Stimulated activated naive CD4-positive, alpha-beta T cell (primary cell): Measurements from ENCODE around the gene CENPP.

Source experiments
- DNase-seq, 6 experiments: peaks; one replicate each; lab custom pipeline; 2025; lab: John Stamatoyannopoulos, UW

The CENPP gene

DNA sequence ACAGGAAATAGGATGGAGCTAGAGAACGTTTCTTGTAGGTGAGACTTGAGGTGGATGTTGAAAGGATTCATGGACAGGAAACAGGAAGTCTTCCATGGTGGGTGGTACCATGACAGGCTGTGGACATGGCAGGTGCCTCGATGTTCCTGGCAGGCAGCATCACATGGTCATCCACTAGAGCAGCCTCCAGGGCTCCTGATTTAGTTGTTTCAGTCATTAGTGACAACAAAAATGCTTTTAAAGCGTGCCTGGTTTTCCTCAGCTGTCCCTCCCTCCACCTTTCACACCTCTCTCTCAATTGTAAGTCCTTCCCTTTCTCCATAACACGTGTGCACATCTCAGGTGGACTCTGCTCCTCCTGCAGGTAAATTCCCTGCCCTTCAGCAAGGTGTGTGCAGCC, 181.7 kb downstream of the CENPP start:
- no peak for DNase-seq

DNA sequence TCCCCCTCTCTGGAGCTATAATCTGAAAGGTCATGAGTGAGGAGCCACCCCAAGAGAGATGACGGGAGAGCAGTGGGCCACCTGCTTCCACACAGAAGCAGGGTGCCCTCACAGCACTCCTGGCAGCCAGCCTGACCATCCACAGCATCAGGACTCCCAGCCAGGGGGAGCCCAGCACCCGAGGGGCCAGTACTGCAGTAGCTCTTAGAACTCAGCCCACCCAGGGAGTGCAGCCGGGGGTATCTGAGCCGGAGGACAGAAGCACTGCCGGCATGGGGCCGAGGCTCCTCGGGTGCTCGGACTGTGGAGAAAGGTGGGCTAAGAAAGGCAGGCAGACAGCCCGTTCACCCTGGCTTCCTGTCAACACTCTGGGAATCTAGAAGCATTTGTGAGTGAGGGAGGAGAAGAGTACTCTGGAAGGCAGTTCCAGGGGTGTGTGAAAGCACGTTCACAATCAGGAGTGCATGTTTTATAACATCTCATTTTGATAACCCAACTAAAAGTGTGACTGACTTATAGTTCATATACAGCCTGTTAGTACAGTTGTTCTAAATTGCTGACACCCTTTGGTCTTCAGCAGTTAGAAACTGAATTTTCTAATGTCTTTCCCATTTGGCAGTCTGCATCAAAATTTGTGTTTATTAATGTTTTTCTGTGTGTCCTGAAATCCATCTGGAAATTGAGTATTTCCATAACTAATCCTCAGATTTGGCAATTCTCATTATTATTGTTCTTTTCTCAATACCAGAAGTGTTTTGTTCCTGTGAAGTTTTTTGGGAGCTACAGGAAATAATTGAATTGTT, 182.5 kb downstream of the CENPP start:
- DNase-seq: no peak

DNA sequence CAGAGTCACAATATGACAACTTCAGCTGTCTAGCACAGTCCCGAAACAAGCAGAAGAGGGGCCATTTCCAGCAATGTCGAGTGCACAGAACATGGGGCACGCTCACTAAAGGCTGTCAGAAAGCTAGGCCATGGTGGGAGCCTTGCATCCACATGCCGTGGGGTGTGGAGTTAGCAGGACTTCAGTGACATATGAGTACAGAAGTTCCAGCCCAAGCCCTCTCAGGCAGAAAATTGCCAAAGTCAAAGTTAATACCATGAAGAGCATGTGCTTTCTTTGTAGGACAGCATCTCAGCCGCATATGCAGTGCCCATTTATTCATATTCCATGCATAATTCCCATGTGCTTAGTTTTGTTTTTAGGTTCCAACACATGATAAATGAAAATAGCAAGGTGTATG, 183.3 kb downstream of the CENPP start:
- DNase-seq: no peak

DNA sequence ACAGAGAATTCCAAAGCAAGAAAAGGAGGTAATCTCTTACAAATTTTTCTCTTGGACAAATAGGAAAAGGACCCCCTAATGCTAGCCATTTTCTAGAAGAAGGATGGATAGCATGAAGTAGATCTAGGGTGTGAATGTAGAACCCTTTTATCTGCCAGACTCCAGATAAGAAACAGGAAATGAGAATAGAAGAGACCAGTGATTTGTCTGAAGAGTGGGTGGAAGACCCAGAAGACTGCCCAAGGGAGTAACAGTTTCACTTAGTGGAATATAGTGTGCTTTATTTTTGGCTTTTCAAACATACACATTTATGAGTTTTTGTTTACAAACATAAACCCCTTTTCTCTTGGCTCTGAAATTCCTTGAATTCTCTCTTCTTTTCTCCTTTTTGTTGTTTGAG, 185.0 kb downstream of the CENPP start:
- no peak for DNase-seq

DNA sequence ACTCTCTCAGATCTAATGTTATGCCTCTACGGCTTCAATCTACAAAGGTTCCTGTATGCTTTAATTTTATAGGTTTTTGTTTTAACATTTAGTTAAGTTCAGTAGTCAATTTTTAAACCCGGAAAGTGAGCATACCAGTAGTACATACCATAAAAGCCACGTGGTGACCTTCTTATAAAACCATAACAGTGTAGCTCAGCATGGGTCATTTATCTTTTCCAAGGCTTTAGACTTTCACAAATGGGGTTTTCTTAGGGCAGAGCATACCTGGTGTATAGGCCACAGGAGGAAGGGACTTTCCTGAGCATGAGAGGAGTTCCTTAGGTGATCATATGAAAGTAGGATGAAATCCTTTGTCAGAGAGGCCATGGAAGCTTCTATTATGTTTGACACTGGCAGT, 186.9 kb downstream of the CENPP start:
- no peak for DNase-seq

DNA sequence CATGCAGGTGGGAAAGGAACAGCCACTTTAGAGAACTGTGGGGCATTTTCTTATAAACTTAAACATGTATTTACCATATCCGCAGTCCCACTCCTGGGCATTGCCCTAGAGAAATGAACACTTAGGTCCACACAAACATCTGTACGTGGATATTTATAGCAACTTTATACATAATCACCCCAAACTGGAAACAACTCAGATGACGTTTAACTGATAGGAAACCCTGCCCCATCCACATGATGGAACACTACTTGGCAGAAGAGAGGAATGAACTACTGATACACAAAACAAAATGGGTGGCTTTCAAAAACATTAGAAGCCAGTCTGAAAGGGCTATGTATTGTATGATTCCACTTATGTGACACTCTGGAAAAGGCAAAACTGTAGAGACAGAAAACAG, 187.6 kb downstream of the CENPP start:
- DNase-seq: no peak

DNA sequence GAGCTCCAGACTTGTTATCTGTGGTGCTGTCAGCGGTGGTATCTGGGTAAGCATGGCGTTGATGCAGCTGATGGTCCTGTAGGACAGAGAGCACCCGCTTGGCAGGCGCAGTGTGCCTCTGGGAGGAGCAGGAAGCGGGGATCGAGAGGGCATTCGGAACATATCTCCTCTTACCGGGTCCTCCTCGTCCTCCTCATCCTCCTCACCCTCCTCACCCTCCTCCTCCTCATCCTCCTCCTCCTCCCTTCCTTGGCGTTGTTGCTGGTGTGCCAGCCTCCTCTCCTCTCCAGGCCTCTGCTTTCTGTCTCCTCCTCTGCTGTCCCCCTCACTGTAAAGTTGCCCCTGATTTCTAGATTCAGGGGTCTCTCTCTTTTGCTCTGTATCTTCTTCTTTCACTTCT, 188.9 kb downstream of the CENPP start:
- no peak for DNase-seq

DNA sequence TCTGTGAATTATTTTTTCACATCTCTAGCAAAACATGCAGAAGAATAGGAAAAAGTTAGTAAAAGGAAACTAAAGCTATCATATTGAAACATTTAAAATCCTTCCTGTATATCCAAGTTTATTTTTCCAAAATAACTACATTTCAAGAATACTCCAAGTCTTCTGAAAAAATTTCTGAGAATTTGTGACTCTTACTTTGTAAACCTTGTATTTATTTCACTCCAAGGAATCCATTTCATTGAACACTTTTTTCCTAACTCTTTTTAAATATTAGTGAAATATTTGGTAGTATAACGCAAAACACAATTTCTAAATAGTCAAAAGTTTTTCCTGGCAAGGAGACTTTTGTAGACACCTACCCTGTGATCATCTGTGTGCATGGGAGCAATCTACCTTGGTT, 190.8 kb downstream of the CENPP start:
- DNase-seq: no peak

DNA sequence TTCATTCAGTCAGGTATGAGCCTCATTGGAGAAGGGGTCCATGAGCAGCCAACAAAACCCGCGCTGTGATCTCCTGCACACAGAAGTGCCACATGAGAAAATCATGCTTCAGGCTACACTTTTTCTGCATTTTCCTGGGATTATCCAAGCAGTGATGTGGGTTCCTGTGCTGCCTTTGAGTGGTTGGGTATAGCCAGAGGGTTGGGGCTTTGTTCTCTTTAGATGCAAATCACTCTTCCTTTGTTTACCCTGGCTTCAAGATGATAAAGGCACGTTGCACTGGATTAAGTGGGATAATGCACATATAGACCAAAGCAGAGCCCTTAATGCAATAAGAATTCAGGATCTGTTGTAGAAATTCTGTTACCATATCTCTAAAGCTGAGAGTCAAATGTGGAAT, 191.3 kb downstream of the CENPP start:
- no peak for DNase-seq

DNA sequence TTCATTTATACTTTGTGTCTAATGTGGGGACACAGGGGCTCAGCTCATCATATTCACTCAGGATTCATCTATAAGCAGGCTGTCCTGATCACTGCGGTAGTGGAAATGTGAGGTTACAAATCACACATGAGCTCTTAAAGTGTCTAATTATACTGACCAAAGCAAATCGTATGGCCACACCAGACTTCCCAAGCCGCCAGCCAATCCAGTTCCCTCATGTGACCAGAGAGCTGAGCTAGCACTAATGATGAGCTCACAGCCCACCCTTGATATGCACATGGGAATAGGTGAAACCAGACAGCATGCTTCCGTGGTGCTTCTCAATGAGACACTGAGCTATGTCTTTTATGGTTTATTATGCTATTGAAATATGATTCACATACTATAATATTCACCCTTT, 192.4 kb downstream of the CENPP start:
- no peak for DNase-seq

DNA sequence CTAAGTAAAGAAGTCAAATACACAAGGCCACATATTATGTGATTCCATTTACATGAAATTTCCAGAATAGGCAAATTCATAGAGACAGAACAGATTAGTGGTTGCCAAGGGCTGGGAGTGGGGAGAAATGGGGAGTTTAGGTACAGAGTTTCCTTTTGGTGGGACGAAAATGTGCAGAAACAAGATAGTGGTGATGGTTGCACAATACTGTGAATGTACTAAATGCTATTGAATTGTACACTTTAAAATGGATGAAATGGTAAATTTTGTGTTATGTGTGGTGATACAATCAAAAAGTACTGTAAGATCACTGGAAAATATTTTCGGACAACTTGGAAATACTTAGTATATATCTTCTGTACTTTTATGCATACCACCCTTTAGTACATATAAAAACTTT, 195.1 kb downstream of the CENPP start:
- no peak for DNase-seq

DNA sequence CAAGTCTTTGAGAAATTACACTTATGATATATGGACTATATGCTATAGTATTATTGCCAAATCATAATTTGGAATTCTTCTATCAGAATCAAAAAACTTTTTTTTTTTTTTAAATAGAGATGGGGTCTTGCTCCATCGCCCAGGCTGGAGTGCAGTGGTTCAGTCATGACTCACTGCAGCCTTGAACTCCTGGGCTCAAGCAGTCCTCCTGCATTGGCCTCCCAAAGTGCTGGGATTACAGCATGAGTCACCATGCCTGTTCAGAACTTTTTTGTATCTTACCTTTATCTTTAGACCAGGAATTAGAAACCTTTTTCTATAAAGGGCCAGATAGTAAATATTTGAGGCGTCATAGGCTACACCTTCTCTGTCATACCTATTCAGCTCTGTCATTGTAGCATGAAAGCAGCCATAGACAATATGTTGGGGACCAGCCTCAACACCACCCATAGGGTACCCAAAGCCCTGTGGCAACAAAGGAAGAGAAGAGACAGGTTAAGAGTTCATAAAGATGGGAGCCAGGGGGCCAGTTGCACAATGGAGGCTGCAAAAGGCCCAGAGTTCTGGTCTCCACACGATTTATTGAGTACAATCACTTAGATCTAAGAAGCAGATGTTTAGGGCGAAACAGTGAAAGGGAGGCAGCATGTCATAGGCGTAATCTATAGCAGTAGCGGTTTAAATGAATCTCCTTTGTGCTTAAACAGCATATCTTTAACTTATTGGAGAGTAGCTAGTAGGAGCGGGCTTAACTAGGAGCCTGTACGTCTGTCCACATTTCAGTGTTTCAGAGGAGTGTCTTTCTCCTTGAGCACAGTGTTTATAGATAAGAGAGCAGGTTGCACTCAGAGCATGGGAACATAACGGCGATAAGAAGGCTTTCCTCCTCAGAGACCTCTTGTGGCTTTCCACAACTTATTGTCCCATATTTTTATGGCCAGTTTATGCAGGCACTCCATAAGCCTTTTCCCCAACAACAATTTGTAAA, 197.5 kb downstream of the CENPP start:
- DNase-seq: no peak

DNA sequence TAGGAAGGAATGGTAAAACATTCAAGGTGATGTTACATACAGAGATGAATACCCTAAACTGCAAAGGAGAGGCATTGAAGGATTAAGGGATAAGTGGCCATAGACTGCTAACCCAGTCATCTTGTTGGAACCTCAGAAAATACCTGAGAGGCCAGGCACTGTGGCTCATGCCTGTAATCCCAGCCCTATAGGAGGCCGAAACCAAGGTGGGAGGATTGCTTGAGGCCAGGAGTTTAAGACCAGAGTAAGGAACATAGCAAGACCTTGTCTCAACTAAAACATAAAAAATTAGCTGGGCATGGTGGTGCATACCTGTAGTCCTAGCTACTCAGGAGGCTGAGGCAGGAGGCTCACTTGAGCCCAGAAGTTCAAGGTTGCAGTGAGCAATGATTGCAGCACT, 199.1 kb downstream of the CENPP start:
- DNase-seq: no peak

DNA sequence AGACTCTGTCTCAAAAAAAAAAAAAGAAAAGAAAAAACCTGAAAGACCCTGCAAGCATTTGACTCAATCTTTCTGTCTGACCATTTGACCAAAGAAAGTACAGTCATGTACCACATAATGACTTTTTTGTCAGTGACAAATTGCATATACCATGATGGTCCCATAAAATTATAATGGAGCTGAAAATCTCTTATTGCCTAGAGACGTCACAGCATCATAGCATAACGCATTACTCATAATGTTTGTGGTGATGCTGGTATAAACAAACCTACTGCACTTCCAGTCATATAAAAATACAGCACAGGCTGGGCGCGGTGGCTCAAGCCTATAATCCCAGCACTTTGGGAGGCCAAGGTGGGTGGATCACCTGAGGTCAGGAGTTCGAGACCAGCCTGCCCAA, 199.6 kb downstream of the CENPP start:
- no peak for DNase-seq

DNA sequence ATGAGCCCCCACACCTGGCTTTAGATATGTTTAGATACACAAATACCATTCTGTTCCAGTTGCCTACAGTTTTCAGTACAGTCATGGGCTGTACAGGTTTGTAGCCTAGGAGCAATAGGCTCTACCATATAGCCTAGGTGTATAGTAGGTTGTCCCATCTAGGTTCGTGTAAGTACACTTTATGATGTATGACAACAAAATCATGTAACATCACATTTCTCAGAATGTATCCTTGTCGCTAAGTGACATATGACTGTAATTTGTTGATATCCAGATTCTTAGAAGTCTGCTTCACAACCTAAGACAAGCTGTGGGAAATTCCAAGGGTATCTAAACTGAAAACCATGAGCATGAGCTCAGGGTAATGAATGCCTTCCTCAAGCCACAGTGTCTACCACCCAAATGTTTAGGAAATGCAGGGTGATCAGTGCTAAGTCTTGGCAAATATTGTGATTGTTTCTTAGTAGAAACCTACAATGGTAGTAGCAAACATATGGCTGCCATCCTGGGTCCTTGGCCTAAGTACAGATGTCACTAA, 201.6 kb downstream of the CENPP start:
- DNase-seq: no peak

DNA sequence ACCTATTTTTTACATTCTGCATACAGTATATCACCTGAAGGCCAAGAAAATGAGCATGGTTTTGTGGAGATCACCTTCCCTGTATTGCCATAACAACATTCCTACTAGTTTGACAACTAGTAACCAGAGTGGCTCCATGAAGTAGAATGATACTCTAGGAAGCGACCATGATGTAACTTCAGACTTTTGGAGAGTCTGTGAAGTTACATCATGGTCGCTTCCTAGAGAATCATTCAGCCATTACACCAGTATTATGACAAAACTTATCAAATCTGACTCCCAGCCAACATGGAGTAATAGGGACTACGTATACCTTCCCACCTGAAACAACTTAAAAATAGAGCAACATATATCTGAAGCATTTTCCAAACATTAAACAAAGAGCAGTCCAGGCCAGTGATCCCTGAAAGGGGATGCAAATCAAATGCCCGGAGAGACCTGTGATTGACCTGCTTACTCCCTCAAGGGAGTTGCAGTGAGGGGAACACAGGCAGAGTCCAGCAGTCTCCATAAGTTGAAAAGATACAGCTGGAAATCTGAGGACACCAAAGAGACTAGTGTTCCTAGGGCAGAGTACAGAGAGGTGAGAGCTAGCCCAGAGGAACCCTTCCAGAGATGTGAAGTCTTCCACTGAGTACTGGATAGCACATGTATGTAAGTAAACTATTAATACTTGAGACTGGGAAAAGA, 202.2 kb downstream of the CENPP start:
- no peak for DNase-seq

DNA sequence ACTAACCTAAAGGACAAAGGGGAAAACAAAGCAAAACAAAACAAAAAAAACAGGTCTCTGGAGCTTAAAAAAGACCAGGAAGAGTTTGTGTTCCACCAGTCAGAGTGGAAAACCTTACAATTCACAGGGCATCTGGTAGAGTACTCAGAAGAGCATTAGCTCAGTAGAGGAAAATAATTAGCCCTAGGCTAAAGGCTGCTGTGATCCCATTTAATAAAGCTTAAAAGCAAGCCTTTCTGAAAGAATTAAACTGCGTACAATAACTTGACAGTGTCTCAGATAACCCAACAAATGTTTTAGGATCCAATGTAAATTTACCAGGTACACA, 202.7 kb downstream of the CENPP start:
- no peak for DNase-seq

DNA sequence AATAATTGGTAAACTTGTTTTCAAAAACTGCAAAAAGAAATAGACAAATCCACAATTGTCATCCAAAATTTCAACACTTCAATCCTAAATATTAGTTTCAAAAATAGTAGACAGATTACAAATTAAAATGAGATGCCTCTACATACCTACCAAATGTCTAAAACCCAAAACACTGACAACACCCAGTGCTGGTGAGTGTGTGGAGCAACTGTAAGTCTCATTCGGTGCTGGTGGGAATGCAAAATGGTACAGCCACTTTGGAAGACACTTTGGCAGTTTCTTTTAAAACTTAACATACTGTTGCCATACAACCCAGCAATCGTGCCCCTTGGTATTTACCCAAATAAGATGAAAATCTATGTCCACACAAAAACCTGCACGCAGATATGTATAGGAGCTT, 203.4 kb downstream of the CENPP start:
- no peak for DNase-seq

DNA sequence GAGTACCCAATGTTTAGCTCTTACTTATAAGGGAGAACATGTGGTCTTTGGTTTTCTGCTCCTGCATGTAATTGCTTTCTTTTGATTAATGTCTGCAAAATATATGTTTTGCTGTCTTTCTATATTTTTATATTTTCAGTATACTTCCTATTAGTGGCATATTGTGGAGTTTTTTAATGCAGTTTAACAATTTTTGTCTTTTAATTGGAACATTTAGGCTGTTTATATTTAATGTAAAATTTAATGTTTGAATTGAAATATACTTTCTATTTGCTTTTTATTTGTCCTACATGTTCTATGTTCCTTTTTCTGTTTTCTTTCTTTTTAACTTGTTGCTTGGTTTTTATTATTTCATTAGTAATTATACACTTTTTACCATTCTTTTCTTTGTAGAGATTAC, 205.1 kb downstream of the CENPP start:
- DNase-seq: no peak

DNA sequence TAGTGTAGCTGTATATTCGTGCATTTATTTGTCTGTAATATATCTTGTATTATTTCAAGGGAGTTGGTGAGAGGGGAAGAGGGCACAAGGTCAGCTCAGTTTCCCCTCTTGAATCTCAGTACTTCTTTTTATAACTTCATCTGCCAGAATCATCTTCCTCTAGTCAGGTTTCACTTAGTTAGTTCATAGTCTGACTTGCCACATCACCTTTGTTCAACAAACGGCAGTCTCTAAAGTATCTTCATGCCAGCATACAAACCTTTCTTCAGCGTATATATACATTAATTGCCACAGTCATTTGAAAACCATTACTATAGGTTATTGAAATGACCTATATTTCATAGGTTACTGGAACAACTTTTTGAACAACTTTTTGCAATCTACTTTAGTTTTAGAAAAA, 208.5 kb downstream of the CENPP start:
- no peak for DNase-seq

DNA sequence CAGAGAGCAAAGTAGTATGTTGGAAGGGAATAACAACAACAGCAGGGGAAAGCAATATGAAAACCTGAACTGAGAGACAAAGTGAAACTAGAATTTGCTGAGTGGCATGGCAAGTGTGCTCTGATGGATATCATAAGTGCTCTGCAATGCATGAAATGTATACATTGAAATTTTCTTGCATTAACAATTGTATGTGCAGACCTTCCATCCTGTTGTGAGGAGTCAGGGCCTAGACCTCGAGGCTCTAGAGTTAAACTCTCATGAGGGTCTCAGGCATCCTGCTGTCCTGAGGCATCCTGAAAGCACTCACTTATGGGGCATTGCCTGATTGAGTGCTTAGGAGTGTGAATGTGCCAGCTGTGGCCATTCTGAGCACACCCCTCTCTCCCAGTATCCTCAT, 208.9 kb downstream of the CENPP start:
- DNase-seq: no peak
